ENCODE results near the gene FAXDC2. TPM values are rescaled to one million over a fixed set of nuclear protein-coding genes. Genes with fewer than 3 reads are reported as not detected.
"Not testable (repeated sequence)": the region's sequence is repeated elsewhere in the genome, so short reads cannot be mapped to it uniquely, and the experiment has no call there.

Gene FAXDC2
- total and polyA plus RNA-seq, 2 donors from 2014 or later = 14.1 to 18.3 TPM

- H3K27ac ChIP-seq (ENCODE audit: low read depth in 2 of 2, low read length in 2 of 2) = no peak overlapping the region
- H3K9me3 ChIP-seq (ENCODE audit: control insufficient read depth in 2 of 3, insufficient read depth in 1 of 3, low read length in 3 of 3) = no peaks in the 10 kb centered on the region
- peaks cover 2 to 21% (median 5%) of the 10 kb centered on the region in 3 donors for H3K36me3 ChIP-seq (ENCODE audit: control insufficient read depth in 2 of 3, insufficient read depth in 3 of 3, low read length in 3 of 3)
- H3K9ac ChIP-seq (ENCODE audit: low read length in 3 of 3) = no peak overlapping the region
- FAIRE-seq = no peak
- TF ChIP-seq CTCF (IDR thresholded peaks at IDR 0.05; ENCODE audit: borderline replicate concordance, extremely low read depth, insufficient read depth) = no peak
- H3K27me3 ChIP-seq (ENCODE audit: control insufficient read depth, insufficient read depth, low read length) = no peaks in the 10 kb centered on the region
- intact Hi-C loops (cut with DNase I) = no loop called here
- no peak for DNase-seq
- H3K4me3 ChIP-seq (ENCODE audit: low read length in 3 of 3) = no peak overlapping the region
- H3K4me1 ChIP-seq (ENCODE audit: control insufficient read depth in 2 of 3, insufficient read depth in 2 of 3, low read depth in 1 of 3, low read length in 3 of 3) = peaks cover 0 to 1% (median 0%) of the 10 kb centered on the region in 3 donors
Observed at GRCh38 chr5:154829589-154830218, 20.7 kb downstream of the FAXDC2 start.

- TF ChIP-seq CTCF (IDR thresholded peaks at IDR 0.05; ENCODE audit: borderline replicate concordance, extremely low read depth, insufficient read depth) = no peak
- Histone ChIP-seq H3K27ac (ENCODE audit: low read depth in 2 of 2, low read length in 2 of 2) (no peak overlapping the region), H3K9ac (ENCODE audit: low read length in 3 of 3) (no peak overlapping the region), H3K4me1 (ENCODE audit: control insufficient read depth in 2 of 3, insufficient read depth in 2 of 3, low read depth in 1 of 3, low read length in 3 of 3) (no peaks in the 10 kb centered on the region), H3K27me3 (ENCODE audit: control insufficient read depth, insufficient read depth, low read length) (no peaks in the 10 kb centered on the region), H3K36me3 (ENCODE audit: control insufficient read depth in 2 of 3, insufficient read depth in 3 of 3, low read length in 3 of 3) (peaks cover 2 to 21% (median 5%) of the 10 kb centered on the region in 3 donors), H3K4me3 (ENCODE audit: low read length in 3 of 3) (no peak overlapping the region), H3K9me3 (ENCODE audit: control insufficient read depth in 2 of 3, insufficient read depth in 1 of 3, low read length in 3 of 3) (no peaks in the 10 kb centered on the region)
- DNase-seq (no peak), FAIRE-seq (no peak)
- intact Hi-C loops (cut with DNase I) = no loop called here
Observed at GRCh38 chr5:154829181-154829588, 21.2 kb downstream of the FAXDC2 start.

- H3K4me3 ChIP-seq (ENCODE audit: low read length in 3 of 3) = no peak overlapping the region
- H3K4me1 ChIP-seq (ENCODE audit: control insufficient read depth in 2 of 3, insufficient read depth in 2 of 3, low read depth in 1 of 3, low read length in 3 of 3) = no peaks in the 10 kb centered on the region
- H3K27ac ChIP-seq (ENCODE audit: low read depth in 2 of 2, low read length in 2 of 2) = no peak overlapping the region
- no peak overlapping the region for H3K9ac ChIP-seq (ENCODE audit: low read length in 3 of 3)
- intact Hi-C loops (cut with DNase I) = no loop called here
- no peak for FAIRE-seq
- DNase-seq = no peak
- TF ChIP-seq CTCF (IDR thresholded peaks at IDR 0.05; ENCODE audit: borderline replicate concordance, extremely low read depth, insufficient read depth) = no peak
- H3K27me3 ChIP-seq (ENCODE audit: control insufficient read depth, insufficient read depth, low read length) = no peaks in the 10 kb centered on the region
- H3K9me3 ChIP-seq (ENCODE audit: control insufficient read depth in 2 of 3, insufficient read depth in 1 of 3, low read length in 3 of 3) = no peaks in the 10 kb centered on the region
- peaks cover 4 to 18% (median 17%) of the 10 kb centered on the region in 3 donors for H3K36me3 ChIP-seq (ENCODE audit: control insufficient read depth in 2 of 3, insufficient read depth in 3 of 3, low read length in 3 of 3)
Observed at GRCh38 chr5:154824070-154824469, 26.3 kb downstream of the FAXDC2 start.

GRCh38 chr5:154823605-154824004, 26.8 kb downstream of the FAXDC2 start:
- no peak overlapping the region for H3K4me3 ChIP-seq (ENCODE audit: low read length in 3 of 3)
- H3K27ac ChIP-seq (ENCODE audit: low read depth in 2 of 2, low read length in 2 of 2) = no peak overlapping the region
- DNase-seq (no peak), FAIRE-seq (no peak)
- no peak overlapping the region for H3K9ac ChIP-seq (ENCODE audit: low read length in 3 of 3)
- H3K9me3 ChIP-seq (ENCODE audit: control insufficient read depth in 2 of 3, insufficient read depth in 1 of 3, low read length in 3 of 3) = no peaks in the 10 kb centered on the region
- intact Hi-C loops (cut with DNase I) = no loop called here
- no peaks in the 10 kb centered on the region for H3K27me3 ChIP-seq (ENCODE audit: control insufficient read depth, insufficient read depth, low read length)
- TF ChIP-seq CTCF (IDR thresholded peaks at IDR 0.05; ENCODE audit: borderline replicate concordance, extremely low read depth, insufficient read depth) = no peak
- peaks cover 4 to 18% (median 17%) of the 10 kb centered on the region in 3 donors for H3K36me3 ChIP-seq (ENCODE audit: control insufficient read depth in 2 of 3, insufficient read depth in 3 of 3, low read length in 3 of 3)
- H3K4me1 ChIP-seq (ENCODE audit: control insufficient read depth in 2 of 3, insufficient read depth in 2 of 3, low read depth in 1 of 3, low read length in 3 of 3) = no peaks in the 10 kb centered on the region

GRCh38 chr5:154822896-154823295, 27.5 kb downstream of the FAXDC2 start:
- H3K9me3 ChIP-seq (ENCODE audit: control insufficient read depth in 2 of 3, insufficient read depth in 1 of 3, low read length in 3 of 3); H3K27ac ChIP-seq (ENCODE audit: low read depth in 2 of 2, low read length in 2 of 2); DNase-seq; H3K4me3 ChIP-seq (ENCODE audit: low read length in 3 of 3); H3K27me3 ChIP-seq (ENCODE audit: control insufficient read depth, insufficient read depth, low read length); H3K4me1 ChIP-seq (ENCODE audit: control insufficient read depth in 2 of 3, insufficient read depth in 2 of 3, low read depth in 1 of 3, low read length in 3 of 3); H3K9ac ChIP-seq (ENCODE audit: low read length in 3 of 3); FAIRE-seq; intact Hi-C loops (cut with DNase I): not testable (repeated sequence)
- H3K36me3 ChIP-seq (ENCODE audit: control insufficient read depth in 2 of 3, insufficient read depth in 3 of 3, low read length in 3 of 3) = peaks cover 4 to 21% (median 17%) of the 10 kb centered on the region in 3 donors
